ENCODE data around the gene SECISBP2L. TPM values are rescaled to one million over a fixed set of nuclear protein-coding genes. Genes with fewer than 3 reads are reported as not detected.

Gene SECISBP2L
- total and polyA plus RNA-seq, 10 of the 15 experiments (the other 5 are each of a cell fraction or from before 2014, with no cell fraction given): 1.4 to 24.2 (median 10.4) TPM

DNA sequence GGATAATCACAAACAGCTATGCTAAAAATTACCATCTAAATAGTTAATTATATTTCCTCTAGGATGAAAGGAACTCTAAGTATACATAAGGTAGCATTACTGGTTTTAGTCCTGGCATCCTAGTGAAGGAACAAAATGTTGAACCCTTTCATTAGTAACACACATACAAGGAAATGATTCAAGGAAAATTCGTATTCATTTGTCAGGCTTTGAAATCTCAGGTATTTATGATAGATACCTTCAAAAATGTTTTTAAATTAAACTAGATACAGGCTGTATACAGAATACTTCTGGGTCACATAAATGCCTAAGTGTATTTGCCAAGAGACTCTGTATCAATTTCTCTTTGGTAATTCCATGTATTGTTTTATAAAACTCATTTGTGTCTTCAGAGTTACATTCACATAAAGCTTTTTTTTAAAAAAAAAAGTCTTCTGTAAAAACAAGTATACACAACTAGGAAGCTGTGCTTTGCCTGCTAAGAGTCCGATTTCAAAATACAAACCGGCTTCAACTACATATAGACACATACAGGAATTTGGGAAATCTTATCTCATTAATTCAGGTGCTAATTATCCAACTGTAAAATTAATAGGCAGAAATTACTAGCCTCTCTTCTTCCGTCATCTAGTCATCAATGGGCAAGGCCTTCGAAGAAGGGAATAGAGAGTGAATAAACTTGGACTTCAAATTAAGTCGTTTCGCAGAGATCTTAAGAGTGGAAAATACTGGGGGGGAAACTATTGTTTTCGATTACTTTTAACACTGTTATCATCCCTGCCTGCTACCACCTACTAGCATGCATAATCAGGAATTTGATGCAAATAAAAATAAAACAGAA lies 1.3 kb downstream of the SECISBP2L start:
- Histone ChIP-seq H3K79me2 (ENCODE audit: control insufficient read depth, insufficient read depth, low read length) (peaks cover 46% of the 10 kb centered on the region), H3K4me1 (ENCODE audit: control insufficient read depth, insufficient read depth, low read length) (peaks cover 7% of the 10 kb centered on the region; the same call in 1 of the 2 replicates), H3K9ac (ENCODE audit: control insufficient read depth, insufficient read depth, low read length) (peak overlapping the region; percentile 93), H3K9me3 (replicated peaks; ENCODE audit: control insufficient read depth, insufficient read depth, low read length) (no peaks in the 10 kb centered on the region; the same call in 2 of the 3 replicates), H3K36me3 (ENCODE audit: control insufficient read depth in 2 of 2, insufficient read depth in 2 of 2, low read length in 1 of 2) (no peaks in the 10 kb centered on the region), H2AFZ (ENCODE audit: control insufficient read depth, low read depth, low read length) (no peak overlapping the region; the same call in 1 of the 2 replicates), H3K4me2 (ENCODE audit: control insufficient read depth, insufficient read depth) (peak overlapping the region; percentile 79), H3K27ac (ENCODE audit: control insufficient read depth, insufficient read depth) (peak overlapping the region; percentile 91), H4K20me1 (ENCODE audit: control insufficient read depth, insufficient read depth) (no peaks in the 10 kb centered on the region), H3K4me3 (peak overlapping the region; percentile 91), H3K27me3 (replicated peaks in 1 of 2; ENCODE audit: control insufficient read depth in 2 of 2, insufficient read depth in 2 of 2, low read length in 1 of 2) (no peaks in the 10 kb centered on the region)
- DNase-seq (ENCODE audit: low read depth, low spot score) (no peak), FAIRE-seq (no peak), ATAC-seq (no peak; the same call in 2 of the 3 replicates)
- in situ Hi-C loops (cut with MboI): no loop called here
- ChIA-PET RAD21 (ENCODE audit: unreplicated experiment) (interaction anchor here (1.0 to 2.0 kb wide), 5 partner anchors 9 to 234 kb away, joined by 3 to 6 read pairs (median 4); partner anchors contain the start of gene CEP152), CTCF (interaction anchor here (0.6 to 3.8 kb wide), 8 partner anchors 9 to 962 kb away, joined by 3 to 18 read pairs (median 5); no protein-coding TSS in a partner anchor), SMC1A (ENCODE audit: uncharacterized antibody, unreplicated experiment) (interaction anchor here (0.7 to 1.9 kb wide), 6 partner anchors 9 to 1030 kb away, joined by 3 to 6 read pairs (median 3); no protein-coding TSS in a partner anchor), POLR2A (interaction anchor here (1.4 kb wide), 1 partner anchor 101 kb away, joined by 3 read pairs; no protein-coding TSS in a partner anchor)
- TSS peak; percentile 63 for BruUV-seq (replicated peaks)
- WGBS (ENCODE audit: insufficient coverage, insufficient replicate concordance, low lambda C conversion rate, missing lambda C conversion rate): 6% methylated on average over 8 of the region's 8 CpGs
- TF ChIP-seq ESRRA (IDR thresholded peaks at IDR 0.05; ENCODE audit: low read length): no peak
- TF ChIP-seq, protein P1, sequence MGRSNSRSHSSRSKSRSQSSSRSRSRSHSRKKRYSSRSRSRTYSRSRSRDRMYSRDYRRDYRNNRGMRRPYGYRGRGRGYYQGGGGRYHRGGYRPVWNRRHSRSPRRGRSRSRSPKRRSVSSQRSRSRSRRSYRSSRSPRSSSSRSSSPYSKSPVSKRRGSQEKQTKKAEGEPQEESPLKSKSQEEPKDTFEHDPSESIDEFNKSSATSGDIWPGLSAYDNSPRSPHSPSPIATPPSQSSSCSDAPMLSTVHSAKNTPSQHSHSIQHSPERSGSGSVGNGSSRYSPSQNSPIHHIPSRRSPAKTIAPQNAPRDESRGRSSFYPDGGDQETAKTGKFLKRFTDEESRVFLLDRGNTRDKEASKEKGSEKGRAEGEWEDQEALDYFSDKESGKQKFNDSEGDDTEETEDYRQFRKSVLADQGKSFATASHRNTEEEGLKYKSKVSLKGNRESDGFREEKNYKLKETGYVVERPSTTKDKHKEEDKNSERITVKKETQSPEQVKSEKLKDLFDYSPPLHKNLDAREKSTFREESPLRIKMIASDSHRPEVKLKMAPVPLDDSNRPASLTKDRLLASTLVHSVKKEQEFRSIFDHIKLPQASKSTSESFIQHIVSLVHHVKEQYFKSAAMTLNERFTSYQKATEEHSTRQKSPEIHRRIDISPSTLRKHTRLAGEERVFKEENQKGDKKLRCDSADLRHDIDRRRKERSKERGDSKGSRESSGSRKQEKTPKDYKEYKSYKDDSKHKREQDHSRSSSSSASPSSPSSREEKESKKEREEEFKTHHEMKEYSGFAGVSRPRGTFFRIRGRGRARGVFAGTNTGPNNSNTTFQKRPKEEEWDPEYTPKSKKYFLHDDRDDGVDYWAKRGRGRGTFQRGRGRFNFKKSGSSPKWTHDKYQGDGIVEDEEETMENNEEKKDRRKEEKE (IDR thresholded peaks at IDR 0.05): no peak
- TF ChIP-seq TCF3 (IDR thresholded peaks at IDR 0.05; ENCODE audit: borderline replicate concordance, insufficient read depth, low read depth, low read length): no peak
- TF ChIP-seq, protein P2, sequence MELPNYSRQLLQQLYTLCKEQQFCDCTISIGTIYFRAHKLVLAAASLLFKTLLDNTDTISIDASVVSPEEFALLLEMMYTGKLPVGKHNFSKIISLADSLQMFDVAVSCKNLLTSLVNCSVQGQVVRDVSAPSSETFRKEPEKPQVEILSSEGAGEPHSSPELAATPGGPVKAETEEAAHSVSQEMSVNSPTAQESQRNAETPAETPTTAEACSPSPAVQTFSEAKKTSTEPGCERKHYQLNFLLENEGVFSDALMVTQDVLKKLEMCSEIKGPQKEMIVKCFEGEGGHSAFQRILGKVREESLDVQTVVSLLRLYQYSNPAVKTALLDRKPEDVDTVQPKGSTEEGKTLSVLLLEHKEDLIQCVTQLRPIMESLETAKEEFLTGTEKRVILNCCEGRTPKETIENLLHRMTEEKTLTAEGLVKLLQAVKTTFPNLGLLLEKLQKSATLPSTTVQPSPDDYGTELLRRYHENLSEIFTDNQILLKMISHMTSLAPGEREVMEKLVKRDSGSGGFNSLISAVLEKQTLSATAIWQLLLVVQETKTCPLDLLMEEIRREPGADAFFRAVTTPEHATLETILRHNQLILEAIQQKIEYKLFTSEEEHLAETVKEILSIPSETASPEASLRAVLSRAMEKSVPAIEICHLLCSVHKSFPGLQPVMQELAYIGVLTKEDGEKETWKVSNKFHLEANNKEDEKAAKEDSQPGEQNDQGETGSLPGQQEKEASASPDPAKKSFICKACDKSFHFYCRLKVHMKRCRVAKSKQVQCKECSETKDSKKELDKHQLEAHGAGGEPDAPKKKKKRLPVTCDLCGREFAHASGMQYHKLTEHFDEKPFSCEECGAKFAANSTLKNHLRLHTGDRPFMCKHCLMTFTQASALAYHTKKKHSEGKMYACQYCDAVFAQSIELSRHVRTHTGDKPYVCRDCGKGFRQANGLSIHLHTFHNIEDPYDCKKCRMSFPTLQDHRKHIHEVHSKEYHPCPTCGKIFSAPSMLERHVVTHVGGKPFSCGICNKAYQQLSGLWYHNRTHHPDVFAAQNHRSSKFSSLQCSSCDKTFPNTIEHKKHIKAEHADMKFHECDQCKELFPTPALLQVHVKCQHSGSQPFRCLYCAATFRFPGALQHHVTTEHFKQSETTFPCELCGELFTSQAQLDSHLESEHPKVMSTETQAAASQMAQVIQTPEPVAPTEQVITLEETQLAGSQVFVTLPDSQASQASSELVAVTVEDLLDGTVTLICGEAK (IDR thresholded peaks at IDR 0.05; ENCODE audit: borderline replicate concordance): peak; percentile 63
- intact Hi-C loops (cut with micrococcal nuclease; ENCODE audit: unreplicated experiment): loop anchor here (5.0 kb wide), 2 partner anchors 102 to 183 kb away; no protein-coding TSS in a partner anchor

All from GM12878 (cell line).